HG03097 (cell line): Measurements from ENCODE around the gene OR52J3.
"Not testable (repeated sequence)": the region's sequence is repeated elsewhere in the genome, so short reads cannot be mapped to it uniquely, and the experiment has no call there.

ENCODE experiments used
- ATAC-seq: cut with Tn5 transposase; IDR thresholded peaks from one replicate; pipeline ENCODE4 v1.9.1; 2021; ENCODE audit not compliant: unreplicated experiment, low FRiP score

Gene OR52J3

DNA sequence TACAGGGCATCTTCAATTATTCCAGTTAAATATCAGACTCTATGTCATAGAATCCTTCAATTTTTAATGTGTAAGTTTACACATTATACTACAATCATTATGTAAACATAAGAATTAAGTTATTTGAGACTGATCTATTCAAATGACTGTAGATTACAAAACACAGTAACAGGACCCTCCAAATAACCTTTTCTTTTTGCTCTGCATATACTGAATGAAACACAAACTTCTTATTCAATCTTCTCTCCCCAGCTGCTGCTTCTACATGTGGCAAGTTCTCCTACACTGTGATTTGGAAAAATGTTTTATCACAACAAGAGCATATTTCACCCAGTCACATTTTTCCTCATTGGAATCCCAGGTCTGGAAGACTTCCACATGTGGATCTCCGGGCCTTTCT is at the start of gene OR52J3:
TSS of gene OR52J3 (plus strand) at position 301 of the 400 bp plus-strand sequence. CDS start at position 301, 0 bp downstream.
- no peak for ATAC-seq

DNA sequence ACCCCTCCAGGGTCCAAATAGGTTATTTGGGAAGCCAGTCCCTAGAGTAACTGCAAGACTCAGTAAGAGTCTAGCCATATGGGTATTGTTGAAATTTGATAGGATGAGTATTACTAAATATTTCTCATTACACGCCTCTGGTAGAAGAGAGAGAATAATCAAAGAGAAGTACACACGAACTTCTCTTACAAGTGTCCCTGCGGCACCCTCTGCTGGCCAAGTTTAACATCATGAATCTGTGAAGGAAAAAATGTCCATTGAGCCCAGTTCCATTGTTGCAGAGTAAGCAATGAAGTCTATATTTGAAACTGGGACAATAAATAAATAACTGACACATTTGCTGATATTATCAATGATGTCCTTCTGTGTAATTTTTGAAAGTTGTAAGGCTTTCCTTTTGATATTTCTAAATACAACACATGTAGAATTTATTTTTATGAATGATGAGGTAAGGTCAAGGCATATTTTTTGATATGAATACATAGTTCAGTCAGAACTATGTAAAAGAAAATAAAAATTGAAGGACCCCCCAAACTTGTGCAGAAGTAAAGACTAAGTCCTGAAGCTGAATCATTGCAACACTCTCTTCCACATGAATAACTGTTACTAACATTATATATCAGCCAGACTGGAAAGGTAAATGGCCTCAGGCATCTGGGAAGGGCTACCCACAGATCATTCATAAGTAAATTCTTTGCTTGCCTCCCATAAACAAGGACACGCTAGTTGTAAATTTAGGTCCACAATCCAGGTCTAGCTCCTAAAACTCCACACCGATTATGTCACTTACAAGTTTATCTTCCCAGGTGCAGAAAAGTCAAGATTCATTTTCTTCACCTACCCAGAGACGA is 41.7 kb upstream of the OR52J3 start:
- ATAC-seq: no peak

DNA sequence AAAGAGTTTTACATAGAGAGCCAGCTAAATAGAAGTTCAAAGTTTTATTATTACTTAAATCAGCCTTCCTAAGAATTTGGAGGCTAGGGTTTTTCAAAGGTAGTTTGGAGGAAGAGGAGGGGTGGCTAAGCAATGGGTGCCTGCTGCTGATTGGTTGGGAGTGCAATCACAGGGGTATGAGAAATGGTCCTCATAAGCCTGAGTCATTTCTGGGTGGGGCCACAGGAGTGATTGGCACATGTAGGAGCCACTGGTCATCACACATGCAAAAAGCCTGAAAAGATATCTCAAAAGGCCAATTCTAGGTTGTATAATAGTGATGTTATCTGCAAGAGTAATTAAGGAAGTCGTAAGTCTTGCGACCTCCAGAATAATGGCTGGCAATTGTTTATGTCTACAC is 38.8 kb upstream of the OR52J3 start:
- no peak for ATAC-seq

DNA sequence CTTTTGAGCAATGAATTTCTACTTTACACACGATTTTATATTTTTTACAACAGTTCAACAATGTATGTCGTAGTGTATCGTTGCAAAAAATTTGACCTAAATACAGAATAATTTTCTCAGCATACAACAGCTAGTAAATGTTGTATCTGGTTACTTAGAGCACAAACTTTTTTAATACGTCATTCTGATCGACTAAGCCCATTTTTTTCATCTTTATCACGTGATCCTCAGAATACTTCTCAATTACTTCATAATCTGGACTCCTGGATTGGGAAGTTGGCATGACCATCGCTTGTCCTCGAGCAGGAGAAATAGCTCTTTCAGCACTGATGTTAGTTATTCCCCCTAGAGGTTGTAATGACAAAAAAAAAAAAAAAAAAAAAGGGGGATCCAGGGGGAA is 35.1 kb upstream of the OR52J3 start:
- ATAC-seq: no peak

DNA sequence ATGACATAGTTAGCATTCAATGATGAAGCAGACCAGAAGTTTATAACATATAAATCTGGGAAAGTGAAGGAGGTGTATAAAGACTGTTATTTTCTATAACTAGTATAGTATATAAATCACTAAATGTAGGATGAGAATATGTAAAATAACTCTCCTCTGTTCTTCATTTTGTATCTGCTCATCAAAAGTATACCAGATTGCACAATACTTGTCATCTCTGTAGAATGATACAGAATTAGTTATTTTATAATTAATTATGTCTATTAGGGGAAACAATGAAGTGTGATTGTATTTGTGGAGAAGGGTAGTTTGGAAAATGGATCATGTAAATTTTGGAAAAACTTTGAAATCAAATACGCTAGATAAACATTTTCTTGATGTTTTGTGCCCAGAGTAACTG is 33.3 kb upstream of the OR52J3 start:
- ATAC-seq: no peak

DNA sequence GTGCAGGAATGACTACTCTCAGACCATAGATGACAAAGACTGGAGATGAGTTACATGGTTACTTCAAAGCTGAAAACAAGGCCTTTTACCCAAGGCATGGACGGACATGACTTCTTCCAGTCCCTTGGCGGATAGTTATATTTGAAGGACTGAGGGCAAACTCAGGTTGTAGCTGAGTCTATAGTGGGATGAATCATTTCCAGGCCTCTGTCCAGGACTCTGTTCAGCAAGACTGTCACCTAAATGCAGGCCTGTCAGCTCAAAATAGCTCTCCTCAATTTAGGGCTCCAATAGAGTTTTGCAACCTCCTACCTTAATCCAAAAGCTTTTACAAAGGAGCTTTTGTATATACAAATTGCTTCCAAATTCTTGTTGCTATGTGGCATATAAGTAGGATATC is 24.3 kb upstream of the OR52J3 start:
- ATAC-seq: no peak

DNA sequence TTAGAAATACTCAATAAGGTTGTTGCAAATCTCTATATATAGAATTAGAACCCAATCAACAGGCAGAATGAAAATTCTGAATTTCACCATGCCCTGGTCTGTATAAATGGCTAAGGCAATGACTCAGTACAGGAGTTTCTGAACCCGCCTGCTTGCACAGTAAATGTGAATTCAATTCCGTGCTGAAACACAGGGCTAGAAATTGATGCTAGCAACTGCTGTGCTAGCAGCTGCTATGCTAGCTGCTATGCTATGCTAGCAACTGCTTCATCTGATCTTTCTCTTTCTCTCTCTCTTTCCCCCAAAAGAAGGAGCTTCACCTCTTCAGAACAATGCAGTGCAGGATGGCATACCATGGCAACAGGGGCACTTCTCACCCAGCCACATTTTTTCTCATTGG is 9.7 kb upstream of the OR52J3 start:
- no peak for ATAC-seq

DNA sequence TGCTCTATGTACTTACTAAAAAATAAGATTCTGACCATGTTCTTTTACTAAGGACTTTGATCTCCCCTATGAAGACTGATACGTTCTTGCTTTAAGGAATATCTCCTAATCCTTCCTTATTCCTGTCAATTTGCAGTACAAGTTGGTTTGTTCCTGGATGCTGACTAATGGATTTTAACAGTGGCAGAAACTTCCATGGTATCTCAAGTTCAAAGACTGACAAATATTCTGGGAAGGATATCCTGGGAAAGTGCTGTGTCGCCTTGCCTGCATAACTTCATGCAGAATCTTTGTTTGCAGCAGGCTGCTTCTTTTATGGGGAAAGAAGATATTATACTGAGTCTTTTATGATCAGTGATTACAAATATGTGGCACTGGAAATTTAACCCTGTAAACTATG is 8.4 kb upstream of the OR52J3 start:
- no peak for ATAC-seq

DNA sequence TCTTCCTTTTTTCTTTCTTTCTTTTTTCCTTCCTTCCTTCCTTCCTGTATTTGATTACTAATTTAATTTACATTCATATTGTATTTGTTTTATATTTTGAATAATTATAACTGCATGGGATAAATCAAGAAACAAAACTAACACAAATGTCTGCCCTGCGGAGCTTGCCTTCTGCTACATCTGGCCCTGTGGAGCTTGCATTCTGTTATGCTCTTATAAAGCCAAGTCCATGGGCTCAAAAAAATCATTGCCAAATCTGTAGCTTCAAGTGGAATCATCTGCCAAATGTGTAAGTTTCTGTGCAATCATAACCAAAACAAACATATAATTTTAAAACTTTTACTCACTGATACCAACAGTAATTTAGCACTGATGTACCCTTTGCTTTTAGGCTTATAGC is 8.0 kb upstream of the OR52J3 start:
- no peak for ATAC-seq

DNA sequence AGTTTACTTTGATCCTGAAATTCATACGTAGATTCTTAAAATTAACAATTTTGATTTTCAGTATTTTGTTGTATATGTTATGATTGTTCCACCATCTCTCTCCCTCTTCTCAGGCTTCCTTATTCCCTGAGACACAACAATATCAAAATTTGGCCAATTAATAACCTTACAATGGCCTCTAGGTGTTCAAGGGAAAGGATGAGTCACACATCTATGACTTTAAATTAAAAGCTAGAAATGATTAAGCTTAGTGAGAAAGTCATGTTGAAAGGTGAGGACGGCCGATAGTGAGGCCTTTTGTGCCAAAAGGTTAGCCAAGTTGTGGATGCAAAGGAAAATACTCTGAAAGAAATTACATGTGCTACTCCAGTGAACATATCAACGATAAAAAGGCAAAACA is 5.5 kb upstream of the OR52J3 start:
- no peak for ATAC-seq

DNA sequence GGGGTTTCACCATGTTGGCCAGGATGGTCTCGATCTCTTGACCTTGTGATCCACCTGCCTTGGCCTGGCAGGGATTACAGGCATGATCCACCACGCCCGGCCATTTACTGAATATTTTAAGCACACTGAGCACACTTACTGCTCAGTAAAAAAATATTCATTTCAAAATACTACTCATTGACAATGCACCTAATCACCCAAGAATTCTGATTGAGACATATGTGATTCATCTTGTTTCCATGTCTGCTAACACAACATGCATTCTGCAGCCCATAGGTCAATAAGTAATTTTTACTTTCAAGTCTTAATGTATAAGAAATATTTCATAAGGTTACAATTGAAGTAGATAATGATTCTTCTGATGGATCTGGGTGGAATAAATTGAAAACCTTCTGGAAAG is 4.2 kb upstream of the OR52J3 start:
- ATAC-seq: no peak

DNA sequence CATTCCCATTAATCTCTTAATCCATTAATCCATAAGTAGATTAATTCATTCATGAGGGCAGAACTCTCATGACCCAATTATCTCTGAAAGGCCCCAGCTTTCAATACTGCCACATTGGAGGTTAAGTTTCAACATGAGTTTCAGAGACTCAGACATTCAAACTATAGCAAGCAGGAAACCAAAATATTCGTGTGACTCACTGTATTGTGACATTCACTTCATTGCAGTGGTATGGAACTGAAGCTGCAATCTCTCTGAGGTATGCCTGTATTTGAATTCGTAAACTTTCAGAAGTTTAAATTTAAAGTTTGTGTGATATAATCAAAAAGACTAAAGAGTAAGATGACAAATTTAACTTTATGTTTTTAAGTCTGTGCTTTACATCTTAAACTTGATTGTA is 2.9 kb upstream of the OR52J3 start:
- ATAC-seq: no peak

DNA sequence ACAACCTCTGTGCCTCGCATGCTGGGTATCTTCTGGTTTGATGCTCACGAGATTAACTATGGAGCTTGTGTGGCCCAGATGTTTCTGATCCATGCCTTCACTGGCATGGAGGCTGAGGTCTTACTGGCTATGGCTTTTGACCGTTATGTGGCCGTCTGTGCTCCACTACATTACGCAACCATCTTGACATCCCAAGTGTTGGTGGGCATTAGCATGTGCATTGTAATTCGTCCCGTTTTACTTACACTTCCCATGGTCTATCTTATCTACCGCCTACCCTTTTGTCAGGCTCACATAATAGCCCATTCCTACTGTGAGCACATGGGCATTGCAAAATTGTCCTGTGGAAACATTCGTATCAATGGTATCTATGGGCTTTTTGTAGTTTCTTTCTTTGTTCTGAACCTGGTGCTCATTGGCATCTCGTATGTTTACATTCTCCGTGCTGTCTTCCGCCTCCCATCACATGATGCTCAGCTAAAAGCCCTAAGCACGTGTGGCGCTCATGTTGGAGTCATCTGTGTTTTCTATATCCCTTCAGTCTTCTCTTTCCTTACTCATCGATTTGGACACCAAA is 516 bp downstream of the OR52J3 start:
- ATAC-seq: no peak

DNA sequence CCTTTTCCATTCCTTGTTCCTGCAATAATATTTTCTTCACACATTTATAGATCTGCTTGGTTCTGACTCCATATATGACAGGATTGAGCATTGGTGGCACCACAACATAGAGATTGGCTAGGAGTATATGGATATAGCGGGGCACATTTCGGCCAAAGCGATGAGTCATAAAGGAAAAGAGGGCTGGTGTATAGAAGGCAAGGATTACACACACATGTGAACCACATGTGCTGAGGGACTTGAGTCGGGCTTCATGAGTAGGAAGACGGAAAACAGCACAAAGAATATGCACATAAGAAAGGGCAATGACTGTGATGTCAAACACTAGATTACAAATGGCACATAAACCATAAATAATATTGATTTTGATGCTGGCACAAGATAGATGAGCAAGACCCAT is 12.4 kb downstream of the OR52J3 start:
- ATAC-seq: not testable (repeated sequence)

DNA sequence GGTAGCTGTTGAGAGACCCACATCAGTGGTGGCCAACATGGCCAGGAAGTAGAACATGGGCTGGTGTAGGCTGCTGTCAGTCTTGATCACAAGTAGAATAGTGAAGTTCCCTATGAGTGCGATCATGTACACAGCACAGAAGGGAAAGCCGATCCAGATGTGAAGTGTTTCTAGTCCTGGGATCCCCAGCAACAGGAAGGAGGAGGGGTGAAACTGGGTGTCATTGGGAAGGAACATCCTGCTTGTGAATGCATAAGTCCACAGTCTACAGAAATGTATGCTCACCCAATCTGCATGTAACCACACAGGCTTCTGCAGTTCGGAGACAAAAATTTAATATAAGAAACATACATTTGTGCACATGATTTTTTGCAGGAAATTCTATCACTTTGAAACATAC is 13.1 kb downstream of the OR52J3 start, which contains the start of gene OR52E2:
TSS of gene OR52E2 (minus strand) at position 237 of the 400 bp plus-strand sequence. CDS start at position 237, 0 bp downstream.
- ATAC-seq: no peak

DNA sequence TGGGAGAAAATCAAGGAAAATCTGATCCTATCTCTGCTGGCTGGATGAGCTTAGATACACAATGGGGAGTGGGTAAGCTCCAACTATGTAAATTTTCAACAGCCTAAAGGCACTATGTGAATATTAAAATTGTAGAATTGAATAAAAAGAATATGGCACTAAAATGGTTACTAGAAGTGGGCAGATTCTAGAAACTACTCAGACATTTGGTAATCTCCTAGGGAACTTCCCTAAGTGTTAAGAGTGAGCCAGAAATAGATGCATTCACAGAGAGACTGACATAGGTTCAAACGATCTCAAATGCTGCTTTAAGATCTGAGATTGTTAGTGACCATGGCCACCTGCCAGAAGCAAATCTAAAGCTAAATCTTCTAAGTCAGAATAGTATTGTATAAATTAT is 18.7 kb downstream of the OR52J3 start:
- no peak for ATAC-seq

DNA sequence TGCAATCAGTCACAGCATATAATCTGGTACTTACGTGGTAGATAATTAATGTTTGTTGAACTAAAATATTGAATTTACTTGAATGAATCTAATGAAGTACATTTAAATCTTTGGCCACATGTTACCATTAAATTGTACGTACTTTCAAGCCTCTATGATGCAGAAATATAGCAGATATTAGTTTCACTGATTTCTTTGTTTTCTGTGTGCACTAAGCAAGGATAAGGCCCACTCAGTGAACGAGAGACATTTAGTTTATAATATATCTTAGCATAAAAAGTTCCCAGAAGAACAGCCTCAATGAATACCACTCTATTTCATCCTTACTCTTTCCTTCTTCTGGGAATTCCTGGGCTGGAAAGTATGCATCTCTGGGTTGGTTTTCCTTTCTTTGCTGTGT is 22.9 kb downstream of the OR52J3 start, which contains the start of gene OR52E1:
TSS of gene OR52E1 (plus strand) at position 301 of the 400 bp plus-strand sequence.
- no peak for ATAC-seq

DNA sequence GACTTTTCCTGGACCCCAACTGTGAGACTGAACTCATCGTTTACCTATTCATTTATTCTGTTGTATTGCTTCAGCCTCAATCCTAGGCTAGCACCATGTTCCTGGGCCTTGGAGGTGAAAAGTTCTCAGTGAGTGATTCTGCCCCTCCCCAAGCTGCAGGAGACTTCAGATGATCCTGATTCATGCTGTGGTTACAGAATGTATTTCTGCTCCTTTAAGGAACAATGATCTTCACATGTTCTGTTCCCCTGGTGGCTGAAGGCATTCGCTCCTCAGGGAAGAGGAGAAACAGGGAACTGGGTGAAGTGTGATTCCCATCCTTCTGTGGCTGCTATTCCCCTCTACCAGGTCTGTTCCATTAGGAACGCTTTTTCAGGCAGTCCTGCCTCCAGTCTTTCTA is 25.5 kb downstream of the OR52J3 start:
- no peak for ATAC-seq

DNA sequence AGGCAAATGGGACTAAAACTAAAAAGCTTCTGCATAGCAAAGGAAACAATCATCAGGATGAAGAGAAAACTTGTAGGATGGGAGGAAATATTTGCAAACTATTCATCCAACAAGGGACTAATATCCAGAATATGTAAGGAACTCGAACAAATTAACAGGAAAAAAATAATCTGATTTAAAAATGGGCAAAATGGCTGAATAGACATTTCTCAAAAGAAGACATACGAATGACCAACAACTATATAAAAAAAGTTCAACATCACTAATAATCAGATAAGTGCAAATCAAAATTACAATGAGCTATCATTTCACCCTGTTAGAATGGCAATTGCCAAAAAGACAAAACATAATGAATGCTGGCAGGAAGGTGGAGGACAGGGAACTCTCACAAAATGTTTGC is 35.1 kb downstream of the OR52J3 start:
- ATAC-seq: no peak

DNA sequence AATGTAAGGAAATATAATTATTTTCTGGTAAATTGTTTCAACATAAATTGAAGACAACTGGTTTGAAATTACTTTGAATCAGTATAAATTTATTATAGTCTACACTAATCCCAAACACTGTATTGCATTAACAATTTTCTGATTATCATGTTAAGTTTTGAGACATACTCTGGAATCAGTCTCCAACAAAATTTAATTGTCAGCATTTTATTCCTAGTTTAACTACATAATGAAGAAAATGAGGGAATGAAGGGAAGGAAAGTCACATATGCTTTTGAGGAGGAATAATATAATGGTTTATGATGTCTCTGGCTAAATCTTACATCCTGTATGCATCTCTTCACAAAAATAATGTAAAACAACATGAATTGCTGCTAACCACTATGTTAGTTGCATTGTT is 37.3 kb downstream of the OR52J3 start:
- no peak for ATAC-seq

DNA sequence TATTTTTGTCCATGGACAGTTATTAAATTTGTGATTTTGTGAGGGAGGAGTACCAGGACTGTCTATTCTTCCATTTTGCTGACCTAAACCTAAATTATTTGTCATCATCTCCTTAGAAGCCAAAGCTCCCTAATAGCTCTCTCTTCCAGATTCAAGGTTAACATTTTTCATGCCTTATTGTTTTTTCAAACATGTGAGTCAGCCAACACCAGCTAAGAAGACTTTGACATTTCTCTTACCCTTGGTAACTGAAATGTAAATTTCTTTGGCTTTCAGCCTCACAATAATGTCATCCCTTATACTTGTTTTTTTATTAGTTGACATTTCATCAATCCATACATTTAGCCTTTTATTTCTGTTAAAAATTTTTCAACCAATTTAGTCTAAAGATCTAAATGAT is 42.2 kb downstream of the OR52J3 start:
- ATAC-seq: no peak

DNA sequence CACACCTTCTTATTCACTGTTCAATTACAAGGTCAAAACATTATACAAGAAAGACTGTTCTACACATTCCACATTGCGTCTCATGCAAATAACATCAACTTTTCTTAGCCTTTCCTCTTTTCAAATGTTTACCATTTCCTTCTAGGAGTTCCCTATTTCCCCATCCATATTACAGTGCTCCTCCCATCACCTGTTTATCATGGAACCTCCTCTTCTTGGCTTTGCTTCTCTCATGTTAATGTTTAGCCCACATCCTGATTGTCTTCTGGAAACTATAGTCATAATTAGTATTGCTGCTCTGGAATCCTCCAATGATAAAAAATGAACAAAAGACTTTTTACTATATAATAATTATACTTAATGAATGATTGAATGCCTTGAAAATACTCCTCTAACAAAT is 44.3 kb downstream of the OR52J3 start:
- no peak for ATAC-seq
